Activated CD4-positive, alpha-beta T cell treated with anti-CD3 and anti-CD28 coated beads, Interleukin-2, amount 50 U/mL, for 48 hours (primary cell): ENCODE results near the gene LRTM2.
"Not testable (repeated sequence)": the region's sequence is repeated elsewhere in the genome, so short reads cannot be mapped to it uniquely, and the experiment has no call there.

Source experiments
- DNase-seq, 2 experiments: peaks; one replicate each; pipeline ENCODE4 v3.0.0-alpha.2; 2020

Gene LRTM2

GRCh38 chr12:1812650-1813302, 7.6 kb upstream of the LRTM2 start:
- no peak for DNase-seq

- no peak for DNase-seq
These were observed 6.1 kb upstream of the LRTM2 start for GRCh38 chr12:1814266-1814665.

GRCh38 chr12:1815108-1815507, 5.3 kb upstream of the LRTM2 start:
- DNase-seq = no peak

GRCh38 chr12:1815814-1816729, 4.3 kb upstream of the LRTM2 start:
- no peak for DNase-seq

- DNase-seq = no peak
These were observed 3.5 kb upstream of the LRTM2 start for GRCh38 chr12:1816730-1817348.

GRCh38 chr12:1817928-1818327, 2.4 kb upstream of the LRTM2 start:
- DNase-seq = not testable (repeated sequence)

- DNase-seq = no peak
These were observed 1.3 kb upstream of the LRTM2 start for GRCh38 chr12:1819050-1819449.

GRCh38 chr12:1819571-1819970, 794 bp upstream of the LRTM2 start:
- DNase-seq = no peak

- DNase-seq = no peak
These were observed 529 bp downstream of the LRTM2 start for GRCh38 chr12:1820896-1821291.

GRCh38 chr12:1821805-1822204, 1.4 kb downstream of the LRTM2 start:
- no peak for DNase-seq

- DNase-seq = no peak
These were observed 2.3 kb downstream of the LRTM2 start for GRCh38 chr12:1822699-1823098.

- DNase-seq = no peak
These were observed 2.9 kb downstream of the LRTM2 start for GRCh38 chr12:1823237-1823636.

- DNase-seq = no peak
These were observed 5.2 kb downstream of the LRTM2 start for GRCh38 chr12:1825382-1826102.

GRCh38 chr12:1826401-1826800, 6.0 kb downstream of the LRTM2 start:
- DNase-seq = no peak

GRCh38 chr12:1826867-1827705, 6.7 kb downstream of the LRTM2 start:
- DNase-seq = no peak

- DNase-seq = no peak
These were observed 7.8 kb downstream of the LRTM2 start for GRCh38 chr12:1827826-1828805.

- DNase-seq = no peak
These were observed 8.5 kb downstream of the LRTM2 start for GRCh38 chr12:1828856-1829255.

GRCh38 chr12:1829306-1829900, 9.0 kb downstream of the LRTM2 start:
- DNase-seq = no peak

- no peak for DNase-seq
These were observed 10.1 kb downstream of the LRTM2 start for GRCh38 chr12:1830401-1830845.
